Tibial artery (tissue), 4 donors: ENCODE results near the gene ATXN7L3B.

Experiments used
- DNase-seq, 2 donors: peaks; one replicate each; pipeline ENCODE4 v3.0.0-alpha.2; 2019
- H3K27ac ChIP-seq, 2 donors: fragments of 200-600 bp; sonication (generic) in 1 of 2; 1 replicate in 1 of 2; 2 replicates in 1 of 2; pipeline ENCODE4 v1.5.1; 2018 to 2019; ENCODE audit warnings: mild to moderate bottlenecking in 1 of 2
- H3K27me3 ChIP-seq, 2 donors: fragments of 200-600 bp; sonication (generic) in 1 of 2; one replicate each; pipeline versions ENCODE4 v1.5.1 to v1.6.0; 2016 to 2019
- H3K36me3 ChIP-seq, 3 donors: fragments of 200-600 bp; sonication (generic) in 2 of 3; one replicate each; pipeline ENCODE4 v1.5.1; 2016 to 2019; ENCODE audit warnings: mild to moderate bottlenecking in 2 of 3
- H3K4me1 ChIP-seq, 4 donors: fragments of 200-600 bp; sonication (generic) in 2 of 4; 1 replicate in 3 of 4; 2 replicates in 1 of 4; pipeline ENCODE4 v1.5.1; 2016 to 2019
- H3K4me3 ChIP-seq, 2 donors: fragments of 200-600 bp; sonication (generic) in 1 of 2; 1 replicate in 1 of 2; 2 replicates in 1 of 2; pipeline ENCODE4 v1.5.1; 2018 to 2019; ENCODE audit warnings: mild to moderate bottlenecking in 2 of 2
- H3K9me3 ChIP-seq, 3 donors: fragments of 200-600 bp; sonication (generic) in 1 of 3; one replicate each; pipeline ENCODE4 v1.5.1; 2016 to 2019
- intact Hi-C: fragments of 100-400 bp; cut with DNase I; formaldehyde crosslinking; loops from one replicate; pipeline ENCODE4 v1.15.0; 2023; ENCODE audit warnings: low total_unique reads
- TF ChIP-seq, protein P1 (sequence below), 2 experiments: fragments of 200-600 bp in 1 of 2; fragments of 450-650 bp in 1 of 2; IDR thresholded peaks; one replicate each; pipeline ENCODE4 v1.5.1; 2017 to 2019; ENCODE audit warnings: antibody characterized with exemption in 2 of 2, mild to moderate bottlenecking in 1 of 2, moderate library complexity in 1 of 2

Gene ATXN7L3B

DNA sequence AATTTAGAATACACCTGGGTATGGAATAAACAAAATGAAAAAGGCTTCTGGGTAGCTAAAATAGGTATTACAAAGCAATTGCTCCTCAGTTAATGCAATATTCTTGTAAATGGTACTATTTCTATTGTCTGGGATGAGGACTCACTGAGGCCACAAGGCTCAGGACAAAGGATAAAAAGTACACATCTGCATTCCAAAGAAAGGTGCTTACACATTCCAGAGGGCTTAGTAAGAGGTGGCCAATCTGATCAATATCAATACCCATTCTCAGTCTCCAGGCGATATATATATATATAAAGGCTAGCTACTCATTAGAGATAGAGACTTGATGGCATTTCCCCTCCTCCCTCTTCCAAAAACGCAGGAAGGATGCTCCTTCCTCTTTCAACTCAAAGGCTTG is 43.8 kb downstream of the ATXN7L3B start:
- no peak for DNase-seq
- Histone ChIP-seq H3K36me3 (no peaks in the 10 kb centered on the region), H3K9me3 (no peaks in the 10 kb centered on the region), H3K4me1 (no peaks in the 10 kb centered on the region), H3K27me3 (no peaks in the 10 kb centered on the region), H3K27ac (no peak overlapping the region), H3K4me3 (no peak overlapping the region)
- intact Hi-C loops, result no loop called here
- TF ChIP-seq, protein P1, sequence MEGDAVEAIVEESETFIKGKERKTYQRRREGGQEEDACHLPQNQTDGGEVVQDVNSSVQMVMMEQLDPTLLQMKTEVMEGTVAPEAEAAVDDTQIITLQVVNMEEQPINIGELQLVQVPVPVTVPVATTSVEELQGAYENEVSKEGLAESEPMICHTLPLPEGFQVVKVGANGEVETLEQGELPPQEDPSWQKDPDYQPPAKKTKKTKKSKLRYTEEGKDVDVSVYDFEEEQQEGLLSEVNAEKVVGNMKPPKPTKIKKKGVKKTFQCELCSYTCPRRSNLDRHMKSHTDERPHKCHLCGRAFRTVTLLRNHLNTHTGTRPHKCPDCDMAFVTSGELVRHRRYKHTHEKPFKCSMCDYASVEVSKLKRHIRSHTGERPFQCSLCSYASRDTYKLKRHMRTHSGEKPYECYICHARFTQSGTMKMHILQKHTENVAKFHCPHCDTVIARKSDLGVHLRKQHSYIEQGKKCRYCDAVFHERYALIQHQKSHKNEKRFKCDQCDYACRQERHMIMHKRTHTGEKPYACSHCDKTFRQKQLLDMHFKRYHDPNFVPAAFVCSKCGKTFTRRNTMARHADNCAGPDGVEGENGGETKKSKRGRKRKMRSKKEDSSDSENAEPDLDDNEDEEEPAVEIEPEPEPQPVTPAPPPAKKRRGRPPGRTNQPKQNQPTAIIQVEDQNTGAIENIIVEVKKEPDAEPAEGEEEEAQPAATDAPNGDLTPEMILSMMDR (IDR thresholded peaks at IDR 0.05), result no peak

DNA sequence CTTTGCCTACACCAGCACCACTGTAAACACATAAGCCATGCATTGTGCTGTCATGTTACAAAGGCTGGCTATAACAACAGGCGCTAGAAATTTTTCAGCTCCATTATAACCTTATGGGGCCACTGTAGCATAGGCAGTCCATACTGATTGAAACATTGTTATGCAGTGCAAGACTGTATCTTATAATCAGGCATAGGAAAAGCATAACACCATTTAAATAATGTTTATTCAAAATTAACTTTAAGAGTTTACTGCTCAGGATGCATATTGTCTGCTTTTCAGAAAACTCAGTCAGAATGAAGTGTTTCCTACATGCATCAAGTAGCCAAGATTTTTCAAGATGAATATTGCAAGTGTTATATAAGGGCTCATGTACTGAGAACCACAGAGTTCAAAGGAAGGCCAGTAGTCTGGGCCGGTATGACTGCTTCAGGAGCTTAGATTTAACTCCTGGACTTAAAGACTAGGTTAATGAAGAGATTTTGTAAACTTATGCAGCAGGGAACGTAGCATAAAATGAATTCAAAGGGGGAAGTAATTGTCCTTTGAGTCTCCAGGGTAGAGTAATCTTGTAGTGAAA is 46.9 kb downstream of the ATXN7L3B start:
- Histone ChIP-seq H3K36me3 (no peaks in the 10 kb centered on the region), H3K27ac (no peak overlapping the region), H3K4me3 (no peak overlapping the region), H3K27me3 (no peaks in the 10 kb centered on the region), H3K9me3 (no peaks in the 10 kb centered on the region), H3K4me1 (no peaks in the 10 kb centered on the region)
- TF ChIP-seq, protein P1 (IDR thresholded peaks at IDR 0.05), result no peak
- intact Hi-C loops, result no loop called here
- no peak for DNase-seq

DNA sequence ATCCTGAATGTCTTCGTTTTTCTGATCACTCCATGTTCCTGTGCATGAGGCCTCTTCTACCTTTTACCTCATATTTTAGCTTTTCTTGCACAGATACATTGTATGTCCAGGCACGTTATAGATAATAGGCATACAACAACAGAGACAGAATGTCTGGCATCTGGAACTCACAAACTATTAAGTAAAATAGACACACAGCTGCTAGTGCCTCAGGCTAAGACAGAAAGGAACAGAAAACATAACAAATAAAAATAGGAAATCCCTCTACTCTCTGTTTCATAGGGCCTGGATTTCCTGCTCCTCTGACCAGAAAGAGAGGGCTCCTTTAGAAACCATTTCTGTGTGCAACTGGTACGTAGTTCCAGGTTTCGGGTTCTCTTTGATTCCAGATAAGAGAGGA is 48.6 kb downstream of the ATXN7L3B start:
- H3K4me3 ChIP-seq, result no peak overlapping the region
- intact Hi-C loops, result no loop called here
- TF ChIP-seq, protein P1 (IDR thresholded peaks at IDR 0.05), result no peak

More for the DNA sequence above, 48.6 kb downstream of the ATXN7L3B start:
- DNase-seq, result no peak
- Histone ChIP-seq H3K27ac (no peak overlapping the region), H3K9me3 (no peaks in the 10 kb centered on the region), H3K36me3 (no peaks in the 10 kb centered on the region), H3K27me3 (no peaks in the 10 kb centered on the region), H3K4me1 (no peaks in the 10 kb centered on the region)
